HG02884 (cell line): ENCODE measurements around the gene YOD1.

Experiments
- ATAC-seq: cut with Tn5 transposase; IDR thresholded peaks from one replicate; pipeline ENCODE4 v1.9.1; 2021; ENCODE audit warnings: mild to moderate bottlenecking, moderate library complexity; ENCODE audit not compliant: unreplicated experiment

The YOD1 gene

DNA sequence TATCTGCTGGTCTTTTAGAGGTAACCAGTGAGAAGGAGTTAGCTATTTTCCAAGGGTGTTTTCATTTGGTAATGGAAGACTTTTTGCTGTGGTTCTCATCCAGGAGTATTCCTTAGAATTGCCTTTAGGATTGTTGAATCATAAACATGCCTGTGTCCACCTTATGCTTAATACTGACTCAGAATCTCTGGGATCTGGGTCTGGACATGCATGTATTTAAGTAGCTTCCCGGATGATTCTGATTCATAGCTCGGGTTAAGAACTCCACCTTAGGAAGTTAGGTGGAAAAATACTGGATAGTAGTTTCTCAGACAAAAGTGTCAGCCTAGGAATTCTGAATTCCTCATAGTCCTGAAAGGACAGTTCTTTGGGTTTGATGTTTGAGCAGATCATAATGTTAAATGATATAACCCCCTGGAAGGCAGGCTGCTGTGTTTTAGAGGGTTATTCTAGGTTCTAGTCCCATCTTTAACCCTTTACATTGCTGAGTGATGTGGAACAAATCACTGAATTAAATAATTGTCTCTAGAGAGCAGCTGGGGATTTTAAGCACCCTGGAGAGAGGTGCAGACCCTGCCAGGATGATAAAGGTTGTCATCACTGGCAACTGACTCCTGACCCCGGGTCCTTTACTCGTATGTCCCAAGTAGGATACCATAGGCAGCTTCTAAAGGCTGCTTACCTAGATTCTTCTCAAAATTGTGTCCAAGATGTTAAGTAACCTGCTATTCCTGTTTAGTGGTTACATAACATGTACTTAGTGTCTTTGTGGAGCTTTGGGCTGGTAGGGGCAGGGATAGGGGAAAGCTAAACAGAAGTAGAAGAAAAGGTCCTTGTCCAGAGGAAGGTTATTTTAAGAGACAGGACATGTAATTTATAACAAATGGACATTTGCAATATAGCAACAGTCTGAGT lies 23.2 kb upstream of the YOD1 start:
- no peak for ATAC-seq

DNA sequence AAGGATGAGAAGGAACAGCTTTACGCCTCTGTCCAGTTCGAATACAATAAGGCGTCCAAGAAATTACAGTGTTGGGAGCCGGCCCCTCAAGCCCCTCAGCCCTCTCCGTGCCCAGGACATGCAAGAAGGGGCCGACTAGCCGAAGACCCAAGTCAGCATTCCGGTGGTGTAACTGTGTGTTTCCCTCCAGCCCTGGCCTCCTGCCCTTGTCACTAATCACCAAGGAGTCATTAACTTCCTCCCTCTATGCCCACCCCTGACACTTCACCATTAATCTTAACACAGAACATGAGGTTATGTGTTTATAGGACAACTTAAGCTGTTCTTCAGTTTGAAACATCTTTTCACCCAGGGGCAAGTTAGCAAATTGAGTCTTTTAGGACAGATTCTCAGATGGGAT lies 21.2 kb upstream of the YOD1 start:
- no peak for ATAC-seq

DNA sequence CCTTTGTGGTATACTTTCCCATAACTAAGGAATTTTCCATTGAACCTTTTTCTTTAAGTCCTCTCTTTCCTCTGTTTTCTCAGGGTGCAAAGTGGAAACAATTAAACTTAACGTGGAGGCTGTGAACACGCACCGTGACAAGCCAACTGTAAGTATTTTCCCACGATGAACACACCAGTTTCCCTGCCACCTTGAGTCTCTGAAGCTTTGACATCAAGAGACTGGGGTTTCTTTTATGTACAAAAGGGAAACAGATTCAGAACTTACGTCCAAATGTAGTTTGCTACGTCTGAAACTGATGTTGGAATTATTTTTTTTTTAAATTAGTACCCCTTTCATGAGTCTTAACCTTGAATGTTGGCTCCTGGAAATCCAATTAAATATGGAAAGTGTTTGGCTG lies 20.4 kb upstream of the YOD1 start:
- no peak for ATAC-seq

DNA sequence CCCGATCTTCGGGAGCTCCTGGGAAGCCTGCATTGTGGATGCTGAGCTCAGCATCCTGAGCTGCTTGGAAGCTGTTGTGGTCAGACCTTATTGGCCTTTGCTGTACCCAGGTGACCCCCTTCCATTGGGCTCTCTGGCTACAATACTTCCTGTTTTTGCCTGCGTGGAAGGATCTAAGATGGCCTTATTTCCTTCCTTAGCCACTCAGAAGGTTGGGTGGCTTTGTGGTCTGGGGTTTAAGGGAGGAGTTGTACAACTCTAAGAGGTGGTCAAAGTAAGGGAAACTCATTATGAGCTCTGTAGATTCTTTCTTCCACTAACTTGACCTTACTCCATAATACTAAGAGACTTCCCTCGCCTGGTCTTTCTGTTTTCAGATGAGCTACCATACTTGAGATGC lies 19.8 kb upstream of the YOD1 start:
- no peak for ATAC-seq

DNA sequence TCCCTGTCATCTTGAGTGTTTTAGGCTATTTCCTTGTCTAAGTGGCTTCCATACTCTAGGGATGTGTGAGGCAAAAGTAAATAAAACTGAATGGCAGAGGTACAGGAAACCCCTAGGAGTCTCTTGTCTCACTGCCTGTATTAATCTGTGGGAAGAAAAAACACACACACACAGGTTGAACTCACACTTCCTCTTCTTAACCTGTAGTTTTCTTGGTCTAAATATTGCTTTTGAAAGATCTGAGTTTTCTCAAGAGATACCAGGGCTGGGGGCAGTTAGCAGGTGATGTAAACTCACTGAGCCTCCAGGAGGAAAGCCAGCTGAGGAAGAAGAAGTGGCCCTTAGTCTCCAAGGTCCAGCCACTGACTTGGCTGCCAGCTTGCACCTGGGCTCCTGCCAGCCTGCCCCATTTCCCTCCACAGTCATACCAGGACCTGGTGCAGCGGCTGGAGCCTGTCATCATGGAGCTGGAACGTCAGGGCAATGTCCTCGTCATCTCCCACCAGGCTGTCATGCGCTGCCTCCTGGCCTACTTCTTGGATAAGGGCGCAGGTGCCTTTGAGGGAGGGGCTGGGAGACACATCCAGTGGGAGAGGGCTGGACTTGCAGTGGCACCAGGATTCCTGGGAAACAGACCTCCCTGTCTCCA lies 19.0 kb upstream of the YOD1 start:
- no peak for ATAC-seq

DNA sequence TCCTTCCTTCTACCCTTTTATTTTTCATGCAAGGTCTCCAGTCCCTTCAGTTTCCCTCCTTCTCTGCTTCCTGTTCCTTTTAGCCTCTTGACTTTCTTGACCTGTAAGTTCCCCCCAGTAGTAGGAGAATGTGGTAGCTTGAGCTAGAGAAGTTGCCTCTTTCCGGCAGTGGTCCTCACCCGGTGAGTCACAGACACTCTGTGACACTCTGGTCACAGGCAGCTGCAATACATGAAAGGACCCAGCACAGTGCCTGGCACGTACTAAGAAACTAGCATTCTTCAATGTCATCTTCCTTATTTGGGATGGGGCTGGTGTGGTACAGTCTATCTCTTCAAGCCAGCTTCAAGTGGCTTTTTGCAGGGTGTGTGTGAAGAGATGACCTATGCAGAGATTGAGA lies 18.1 kb upstream of the YOD1 start:
- no peak for ATAC-seq

DNA sequence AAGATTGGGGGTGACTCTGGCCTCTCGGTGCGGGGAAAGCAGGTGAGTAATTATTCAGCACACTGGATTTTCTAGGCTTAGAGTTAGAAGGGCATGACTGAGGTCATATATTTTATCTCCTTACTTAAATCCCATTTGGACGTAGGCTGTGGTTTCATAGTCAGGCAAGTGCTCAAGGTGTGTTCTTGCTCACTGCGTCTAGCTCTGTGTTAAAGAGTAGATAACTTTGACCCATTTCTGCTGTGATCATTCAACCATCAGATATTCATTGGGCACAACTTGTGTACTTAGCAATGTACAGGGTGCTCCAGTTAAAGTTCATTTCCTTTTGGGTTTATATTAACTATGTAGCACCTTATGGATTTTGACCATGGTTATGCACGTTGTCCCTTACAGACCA lies 16.7 kb upstream of the YOD1 start:
- ATAC-seq = no peak

DNA sequence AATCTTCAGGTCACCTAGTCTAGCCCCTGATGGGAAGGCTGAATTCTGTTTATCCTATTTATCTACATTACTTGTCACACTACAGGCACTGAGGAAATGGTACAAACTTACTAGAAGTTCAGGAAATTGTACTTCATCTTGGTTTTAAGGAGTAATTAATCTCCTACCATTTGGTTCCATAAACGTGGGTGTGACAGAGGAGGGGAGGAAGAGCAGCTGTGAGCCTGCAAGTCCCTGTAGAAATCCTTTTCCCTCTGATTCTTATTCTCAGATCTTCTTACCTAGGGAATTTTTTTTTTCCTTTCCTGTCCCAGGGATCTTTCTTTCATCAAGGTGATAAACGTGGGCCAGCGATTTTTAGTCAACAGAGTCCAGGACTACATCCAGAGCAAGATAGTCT lies 16.2 kb upstream of the YOD1 start:
- ATAC-seq = no peak

DNA sequence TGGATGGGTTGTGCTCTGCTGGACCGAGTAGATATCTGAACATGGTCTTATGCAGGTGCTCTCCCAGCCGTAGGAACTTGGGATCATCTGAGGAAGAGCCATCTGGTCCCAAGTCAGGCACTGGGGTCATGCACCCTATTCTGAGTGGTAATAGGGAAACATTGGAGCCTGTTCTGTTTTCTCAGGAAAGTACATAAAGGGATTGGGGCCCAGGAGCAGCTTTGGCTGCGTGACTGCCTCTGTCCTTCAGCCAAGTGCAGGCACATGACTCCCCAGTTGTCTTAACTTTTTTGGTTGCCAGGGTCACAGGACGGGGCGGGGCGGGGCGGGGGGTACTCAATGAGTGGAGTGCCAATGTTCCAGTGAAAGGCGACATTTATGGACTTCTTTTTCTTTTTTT lies 13.6 kb upstream of the YOD1 start:
- ATAC-seq = no peak

DNA sequence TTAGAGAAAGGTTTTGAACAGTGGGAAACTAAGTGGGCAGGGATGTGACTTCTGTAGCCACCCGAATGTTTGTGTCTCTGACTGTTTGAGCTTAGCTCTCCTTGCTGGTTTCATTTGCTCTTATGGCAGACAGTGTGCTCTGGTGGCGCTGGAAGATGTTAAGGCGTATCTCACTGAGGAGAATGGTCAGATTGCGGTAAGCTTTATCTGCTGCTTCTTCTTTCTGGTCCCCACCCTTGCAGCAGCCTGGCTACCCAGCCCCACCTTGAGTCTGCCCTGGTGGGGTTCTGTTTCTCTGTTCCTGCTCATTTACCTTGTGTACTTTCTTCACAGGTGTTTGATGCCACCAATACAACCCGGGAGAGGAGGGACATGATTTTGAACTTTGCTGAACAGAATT lies 12.0 kb upstream of the YOD1 start:
- ATAC-seq = no peak

DNA sequence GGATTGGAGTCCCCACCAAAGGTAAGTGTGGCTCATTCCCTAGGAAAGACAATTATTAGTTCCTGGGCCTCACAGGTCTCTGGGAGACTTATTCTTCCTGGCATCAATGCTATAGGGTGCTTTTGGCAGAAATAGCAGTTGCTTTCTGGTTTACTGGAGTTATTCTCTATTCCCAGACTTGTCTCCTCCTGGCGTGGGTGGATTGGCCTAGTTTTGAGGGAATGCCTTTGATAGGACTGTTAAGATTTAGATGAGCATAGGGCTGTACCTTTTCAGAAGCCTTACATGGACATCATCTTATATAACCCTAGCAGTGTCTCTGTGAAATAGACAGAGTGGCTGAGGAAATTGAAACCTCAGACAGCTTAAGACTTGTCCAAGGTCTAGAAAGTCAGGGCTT lies 11.1 kb upstream of the YOD1 start:
- no peak for ATAC-seq

DNA sequence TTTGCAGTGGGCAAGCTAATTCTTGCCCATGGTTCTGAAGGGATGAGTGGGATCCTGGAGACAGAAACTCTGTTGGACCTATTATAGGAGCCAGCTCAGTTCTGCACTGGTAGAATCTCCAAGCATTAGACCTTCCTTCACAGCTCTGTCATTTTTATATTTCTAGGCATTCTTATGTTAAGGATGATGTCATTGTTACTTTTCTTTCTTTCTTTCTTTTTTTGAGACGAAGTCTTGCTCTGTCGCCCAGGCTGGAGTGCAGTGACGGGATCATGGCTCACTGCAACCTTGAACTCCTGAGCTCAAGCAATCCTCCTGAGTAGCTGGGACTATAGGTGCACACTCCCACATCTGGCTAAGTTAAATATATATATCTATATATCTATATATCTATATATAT lies 9.6 kb upstream of the YOD1 start:
- no peak for ATAC-seq

DNA sequence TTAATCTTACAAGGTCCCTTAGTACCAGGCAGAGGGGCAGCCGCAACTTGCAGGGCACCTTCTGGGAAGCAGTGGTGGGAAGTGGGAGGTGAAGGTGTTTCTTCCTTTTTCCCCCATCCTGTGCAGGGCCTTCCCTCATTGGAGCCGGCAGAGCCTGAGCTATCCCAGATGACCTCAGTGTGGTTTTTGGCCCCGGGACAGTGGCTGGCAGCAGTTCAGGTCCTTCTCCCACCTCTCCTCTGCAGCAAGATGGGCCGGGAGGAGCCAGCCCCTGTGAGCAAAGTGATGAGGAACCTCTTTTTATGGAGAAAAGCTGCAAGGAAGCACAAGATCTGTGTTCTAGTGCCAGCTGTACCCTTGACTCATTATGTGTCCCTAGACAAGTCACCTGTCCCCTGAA lies 8.9 kb upstream of the YOD1 start:
- no peak for ATAC-seq

DNA sequence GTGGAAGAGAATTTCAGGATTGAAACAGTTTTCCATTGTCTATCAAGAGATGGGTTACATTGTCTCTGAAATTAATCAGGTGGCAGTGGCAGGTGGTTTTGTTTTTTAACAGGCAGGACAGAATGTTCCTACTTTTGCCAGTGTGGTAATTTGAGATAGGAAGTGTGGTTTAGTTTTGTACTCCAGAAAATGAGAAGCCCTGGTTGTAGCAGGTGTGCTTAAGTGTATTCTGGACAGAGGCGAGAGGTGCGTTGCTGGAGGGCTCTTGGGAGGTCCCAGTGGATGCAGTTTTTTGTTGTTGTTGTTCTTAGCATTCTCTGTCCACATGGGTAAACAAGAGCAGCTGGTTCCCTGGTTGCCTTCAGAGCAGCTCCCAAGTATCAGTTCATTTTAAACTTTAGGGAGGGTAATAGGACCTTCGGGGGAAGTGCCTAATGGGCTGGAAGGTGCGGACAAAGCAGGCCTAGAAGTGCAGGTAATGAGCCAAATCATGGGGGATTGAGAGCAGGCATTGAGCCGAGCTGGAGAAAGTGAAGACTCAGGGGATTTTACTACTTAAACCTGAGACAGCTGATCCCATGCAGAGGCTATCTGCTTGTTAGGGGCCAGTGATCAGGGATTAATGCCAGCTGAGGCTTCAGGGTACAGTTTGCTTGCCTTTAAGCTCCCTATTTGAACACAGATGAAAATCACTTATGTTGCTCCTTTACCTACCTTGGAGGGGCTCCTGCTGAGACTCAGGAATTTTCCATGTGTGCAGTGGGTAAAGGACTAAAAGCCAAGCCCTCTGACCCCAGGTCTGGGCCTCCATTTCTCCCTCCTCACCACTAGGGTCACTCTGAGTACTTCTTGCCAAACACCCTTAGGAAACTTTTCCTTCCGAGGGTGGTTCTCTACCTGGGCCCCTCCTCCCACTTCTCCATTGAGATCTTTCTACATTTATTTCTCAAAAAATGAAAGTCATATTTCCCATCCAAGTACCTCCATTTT lies 8.2 kb upstream of the YOD1 start:
- no peak for ATAC-seq

DNA sequence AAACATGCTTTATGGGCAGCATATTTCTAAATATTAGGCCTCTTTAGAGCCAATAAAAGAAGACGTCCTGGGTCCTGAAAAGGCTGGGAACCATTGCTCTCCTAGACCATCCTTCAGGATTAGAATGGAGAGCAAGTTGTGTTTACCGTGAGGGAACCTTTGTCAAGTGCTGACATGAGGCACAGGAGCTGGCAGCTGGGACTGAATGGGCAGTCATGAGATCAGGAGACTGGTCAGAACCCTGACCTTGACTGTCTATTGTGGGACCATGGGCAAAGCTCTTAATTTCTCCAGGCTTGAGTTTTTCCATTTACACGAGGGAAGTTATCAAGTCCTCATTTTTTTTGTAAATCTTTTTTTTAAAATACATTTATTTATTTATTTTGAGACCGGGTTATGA lies 7.2 kb upstream of the YOD1 start:
- ATAC-seq = no peak

DNA sequence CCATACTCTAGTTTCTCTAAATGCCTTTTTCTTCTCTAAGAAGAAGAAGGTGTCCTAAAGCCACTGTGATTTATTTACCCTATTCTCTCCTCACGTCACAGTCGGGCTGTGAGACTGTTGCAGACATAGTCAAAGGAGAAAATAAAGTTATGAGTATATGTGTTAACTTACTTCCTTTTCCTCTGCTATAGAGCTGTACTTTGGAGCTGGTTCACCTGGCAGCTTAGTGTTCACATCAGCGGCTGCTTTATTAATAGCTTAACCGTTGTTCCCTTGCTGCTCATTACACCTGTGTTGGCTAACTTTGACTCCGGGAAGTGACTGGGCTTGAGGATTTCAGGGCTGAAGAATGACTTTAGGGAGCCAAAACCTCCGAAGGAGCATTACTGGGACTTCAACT lies 5.7 kb upstream of the YOD1 start:
- ATAC-seq = no peak

DNA sequence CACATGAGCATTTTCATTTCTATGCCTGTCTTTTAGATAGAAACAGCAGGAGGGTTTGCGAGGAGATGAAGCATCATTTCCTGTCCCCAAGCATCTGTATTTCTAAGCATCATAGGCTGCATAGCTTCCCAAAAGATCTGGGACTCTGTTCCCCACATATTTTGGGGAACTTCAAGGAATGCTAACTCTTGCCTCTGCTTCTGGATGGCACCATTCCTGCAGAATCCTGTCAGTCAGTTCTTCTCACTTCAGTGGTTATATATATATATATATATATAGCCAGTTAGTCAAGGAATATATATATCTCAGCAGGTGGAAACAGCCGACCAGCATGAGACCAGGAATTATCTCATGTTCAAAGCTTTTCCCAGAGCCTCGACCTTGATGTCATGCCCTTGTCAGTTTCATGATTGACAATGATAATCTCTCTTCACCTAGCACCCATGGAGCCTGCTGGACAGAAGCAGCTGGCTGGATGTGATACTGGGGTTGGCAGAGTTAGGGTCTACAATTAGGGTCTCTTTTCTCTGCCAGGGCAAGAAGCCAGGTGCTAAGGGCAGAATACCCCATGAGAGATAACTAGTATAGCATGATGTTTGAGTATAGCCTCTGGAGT lies 4.5 kb upstream of the YOD1 start:
- ATAC-seq = no peak

DNA sequence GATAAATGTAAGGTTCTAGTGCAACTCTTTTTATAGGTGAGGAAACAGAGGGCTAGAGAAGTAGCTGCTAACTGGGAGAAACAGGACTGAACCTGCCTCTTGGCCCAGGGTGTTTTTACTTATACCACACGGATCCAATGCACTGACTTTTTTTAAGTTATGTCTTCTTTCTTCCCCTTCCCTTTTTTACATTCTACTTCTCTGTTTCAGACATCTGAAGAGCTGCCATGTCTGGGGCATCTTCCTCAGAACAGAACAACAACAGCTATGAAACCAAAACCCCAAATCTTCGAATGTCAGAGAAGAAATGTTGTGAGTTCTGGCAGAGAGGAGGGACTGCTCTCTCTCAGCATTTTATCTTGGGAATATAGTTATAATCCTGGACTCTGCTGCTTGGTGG lies 3.5 kb upstream of the YOD1 start:
- ATAC-seq = no peak

DNA sequence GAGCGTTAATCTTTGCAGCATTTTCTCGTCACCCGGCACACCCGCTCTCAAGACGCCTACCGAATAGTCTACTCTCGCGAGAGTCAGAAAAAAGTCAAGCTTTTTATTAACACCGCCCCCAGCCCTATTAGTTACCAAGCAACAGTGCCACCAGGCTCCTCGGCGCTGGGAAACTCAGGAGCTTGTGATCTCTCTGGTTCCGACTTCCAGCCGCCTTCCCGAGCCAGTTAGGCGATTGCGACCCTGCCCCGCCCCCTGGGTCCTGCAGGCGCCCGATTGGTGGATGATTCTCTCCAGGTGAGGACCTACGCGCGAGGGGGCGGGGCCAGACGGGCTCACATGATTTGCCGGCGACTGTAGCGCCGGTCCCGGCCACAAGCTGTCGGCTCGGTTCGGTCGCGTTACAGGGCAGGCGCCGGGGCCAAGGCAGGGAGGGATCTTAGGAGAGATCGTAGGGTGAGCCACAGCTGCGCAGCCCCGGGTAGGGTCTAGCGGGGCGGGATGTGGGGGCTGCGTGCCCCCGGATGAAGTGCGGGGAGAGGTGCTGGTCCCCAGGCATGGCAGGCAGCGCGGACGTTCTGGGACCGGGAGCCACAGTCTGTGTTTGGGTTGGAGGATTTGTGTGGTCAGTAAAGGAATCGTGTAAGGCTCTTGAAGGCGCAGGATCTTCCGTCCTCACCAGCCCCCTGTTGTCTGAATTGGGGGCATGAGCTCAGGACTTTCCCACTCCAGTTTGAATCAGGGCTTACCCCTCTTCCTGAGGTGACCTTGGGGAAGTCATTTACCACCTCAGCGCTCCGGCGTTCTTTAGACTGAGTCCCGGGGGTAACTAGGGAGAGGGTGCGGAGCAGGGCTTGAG lies 2.1 kb upstream of the YOD1 start, which contains the start of gene PFKFB2:
TSS of gene PFKFB2 (plus strand) at position 365 of the 859 bp plus-strand sequence. CDS start 1,443 bp downstream, outside the sequence.
- ATAC-seq = peak; percentile 78
